NOMO-1 treated with dmso at 0.1 percent for 144 hours (cell line): ENCODE data around the gene SFT2D3.

Experiments used
- DNase-seq: peaks from one replicate; lab custom pipeline; 2025; ENCODE audit not compliant: unreplicated experiment; lab: John Stamatoyannopoulos, UW

Gene SFT2D3

GRCh38 chr2:127681288-127681804 lies 20.0 kb upstream of the SFT2D3 start:
- DNase-seq: no peak

GRCh38 chr2:127681976-127682857 lies 19.1 kb upstream of the SFT2D3 start:
- DNase-seq: no peak

- no peak for DNase-seq
These were observed 18.2 kb upstream of the SFT2D3 start for GRCh38 chr2:127683056-127683455.

- no peak for DNase-seq
These were observed 17.5 kb upstream of the SFT2D3 start for GRCh38 chr2:127683757-127684156.

GRCh38 chr2:127685410-127686080 lies 15.8 kb upstream of the SFT2D3 start:
- no peak for DNase-seq

- no peak for DNase-seq
These were observed 12.9 kb upstream of the SFT2D3 start for GRCh38 chr2:127688405-127688804.

GRCh38 chr2:127690696-127691095 lies 10.6 kb upstream of the SFT2D3 start:
- no peak for DNase-seq

GRCh38 chr2:127694986-127695385 lies 6.3 kb upstream of the SFT2D3 start:
- DNase-seq: no peak

GRCh38 chr2:127695491-127696472 lies 5.5 kb upstream of the SFT2D3 start:
- DNase-seq: no peak

- DNase-seq: no peak
These were observed 3.7 kb upstream of the SFT2D3 start for GRCh38 chr2:127697482-127698180.

- no peak for DNase-seq
These were observed 2.5 kb upstream of the SFT2D3 start for GRCh38 chr2:127698553-127699355.

GRCh38 chr2:127700527-127701192 lies 637 bp upstream of the SFT2D3 start:
- DNase-seq: peak; percentile 85

- peak; percentile 73 for DNase-seq
These were observed 526 bp downstream of the SFT2D3 start for GRCh38 chr2:127701651-127702394.

GRCh38 chr2:127702395-127703009 lies 1.2 kb downstream of the SFT2D3 start:
- no peak for DNase-seq

- DNase-seq: no peak
These were observed 2.0 kb downstream of the SFT2D3 start for GRCh38 chr2:127703282-127703681.

GRCh38 chr2:127704641-127705390 lies 3.5 kb downstream of the SFT2D3 start:
- DNase-seq: no peak
